ENCODE results near the gene MYO10. TPM values are rescaled to one million over a fixed set of nuclear protein-coding genes. Genes with fewer than 3 reads are reported as not detected.
"Not testable (repeated sequence)": the region's sequence is repeated elsewhere in the genome, so short reads cannot be mapped to it uniquely, and the experiment has no call there.

Gene MYO10
- total and polyA plus RNA-seq, 4 donors, result 4.8 to 19.8 (median 11.5) TPM

- 75 to 84% methylated on average over 4 of the region's 4 CpGs for WGBS, 2 donors
Observed at GRCh38 chr5:16749626-16750025, 186.5 kb downstream of the MYO10 start.

GRCh38 chr5:16744164-16744880, 191.8 kb downstream of the MYO10 start:
- ATAC-seq (ENCODE audit: low FRiP score) (no peak), DNase-seq (no peak)
- H3K4me3 ChIP-seq (ENCODE audit: low read length in 2 of 2), result no peak overlapping the region
- H3K4me1 ChIP-seq (ENCODE audit: control insufficient read depth in 1 of 2, insufficient read depth in 2 of 2, low read length in 2 of 2), result no peaks in the 10 kb centered on the region
- WGBS, 2 donors, result 95% methylated on average over 15 of the region's 15 CpGs
- no peaks in the 10 kb centered on the region for H3K36me3 ChIP-seq (ENCODE audit: control insufficient read depth in 1 of 2, insufficient read depth in 2 of 2, low read length in 1 of 2)
- intact Hi-C loops (cut with DNase I), result no loop called here
- no peaks in the 10 kb centered on the region for H3K9me3 ChIP-seq (ENCODE audit: control insufficient read depth, low read length)
- H3K27ac ChIP-seq (ENCODE audit: low read depth in 1 of 2, low read length in 2 of 2), result no peak overlapping the region
- H3K27me3 ChIP-seq (ENCODE audit: control insufficient read depth in 1 of 2, insufficient read depth in 2 of 2, low read length in 1 of 2), result no peaks in the 10 kb centered on the region

More at GRCh38 chr5:16749626-16750025, 186.5 kb downstream of the MYO10 start:
- no peaks in the 10 kb centered on the region for H3K4me1 ChIP-seq (ENCODE audit: control insufficient read depth in 1 of 2, insufficient read depth in 2 of 2, low read length in 2 of 2)
- no peak overlapping the region for H3K27ac ChIP-seq (ENCODE audit: low read depth in 1 of 2, low read length in 2 of 2)
- no peak for DNase-seq
- intact Hi-C loops (cut with DNase I), result no loop called here
- no peaks in the 10 kb centered on the region for H3K36me3 ChIP-seq (ENCODE audit: control insufficient read depth in 1 of 2, insufficient read depth in 2 of 2, low read length in 1 of 2)
- no peaks in the 10 kb centered on the region for H3K9me3 ChIP-seq (ENCODE audit: control insufficient read depth, low read length)
- no peak for ATAC-seq (ENCODE audit: low FRiP score)
- no peak overlapping the region for H3K4me3 ChIP-seq (ENCODE audit: low read length in 2 of 2)
- no peaks in the 10 kb centered on the region for H3K27me3 ChIP-seq (ENCODE audit: control insufficient read depth in 1 of 2, insufficient read depth in 2 of 2, low read length in 1 of 2)

GRCh38 chr5:16742938-16743337, 193.2 kb downstream of the MYO10 start:
- WGBS, 2 donors, result 77 to 84% methylated on average over 5 of the region's 5 CpGs
- no peaks in the 10 kb centered on the region for H3K36me3 ChIP-seq (ENCODE audit: control insufficient read depth in 1 of 2, insufficient read depth in 2 of 2, low read length in 1 of 2)
- H3K4me3 ChIP-seq (ENCODE audit: low read length in 2 of 2), result no peak overlapping the region
- no peak overlapping the region for H3K27ac ChIP-seq (ENCODE audit: low read depth in 1 of 2, low read length in 2 of 2)
- intact Hi-C loops (cut with DNase I), result no loop called here
- ATAC-seq (ENCODE audit: low FRiP score), result no peak
- H3K4me1 ChIP-seq (ENCODE audit: control insufficient read depth in 1 of 2, insufficient read depth in 2 of 2, low read length in 2 of 2), result no peaks in the 10 kb centered on the region
- DNase-seq, result no peak
- no peaks in the 10 kb centered on the region for H3K27me3 ChIP-seq (ENCODE audit: control insufficient read depth in 1 of 2, insufficient read depth in 2 of 2, low read length in 1 of 2)
- H3K9me3 ChIP-seq (ENCODE audit: control insufficient read depth, low read length), result no peaks in the 10 kb centered on the region

DNA sequence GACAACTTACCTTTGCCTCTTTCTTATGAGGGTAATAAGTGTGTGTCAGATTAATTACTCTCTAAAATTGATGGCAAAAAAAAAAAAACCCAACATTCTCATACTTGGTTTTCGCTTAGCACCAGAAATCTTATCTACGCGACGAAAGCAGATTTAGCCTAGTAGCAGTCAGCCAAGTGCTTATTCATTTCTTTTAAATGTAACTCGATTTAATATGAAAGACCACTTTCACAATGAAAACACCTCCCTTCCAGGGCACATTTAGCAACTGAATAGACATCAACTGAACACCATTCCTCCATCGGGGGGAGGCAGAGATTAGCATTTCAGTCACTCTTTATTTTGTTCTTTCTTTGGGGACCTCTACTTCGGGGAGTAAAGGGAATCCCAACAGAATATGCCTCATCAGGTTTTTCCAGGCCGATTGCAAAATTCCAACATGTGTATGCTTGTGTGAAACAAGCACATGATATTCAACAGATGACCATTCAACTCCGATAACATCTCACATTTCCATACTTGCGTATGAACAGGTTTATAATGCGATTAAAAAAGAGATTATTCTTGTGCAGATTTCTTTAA, 195.2 kb downstream of the MYO10 start:
- H3K27ac ChIP-seq (ENCODE audit: low read depth in 1 of 2, low read length in 2 of 2), result no peak overlapping the region

DNA sequence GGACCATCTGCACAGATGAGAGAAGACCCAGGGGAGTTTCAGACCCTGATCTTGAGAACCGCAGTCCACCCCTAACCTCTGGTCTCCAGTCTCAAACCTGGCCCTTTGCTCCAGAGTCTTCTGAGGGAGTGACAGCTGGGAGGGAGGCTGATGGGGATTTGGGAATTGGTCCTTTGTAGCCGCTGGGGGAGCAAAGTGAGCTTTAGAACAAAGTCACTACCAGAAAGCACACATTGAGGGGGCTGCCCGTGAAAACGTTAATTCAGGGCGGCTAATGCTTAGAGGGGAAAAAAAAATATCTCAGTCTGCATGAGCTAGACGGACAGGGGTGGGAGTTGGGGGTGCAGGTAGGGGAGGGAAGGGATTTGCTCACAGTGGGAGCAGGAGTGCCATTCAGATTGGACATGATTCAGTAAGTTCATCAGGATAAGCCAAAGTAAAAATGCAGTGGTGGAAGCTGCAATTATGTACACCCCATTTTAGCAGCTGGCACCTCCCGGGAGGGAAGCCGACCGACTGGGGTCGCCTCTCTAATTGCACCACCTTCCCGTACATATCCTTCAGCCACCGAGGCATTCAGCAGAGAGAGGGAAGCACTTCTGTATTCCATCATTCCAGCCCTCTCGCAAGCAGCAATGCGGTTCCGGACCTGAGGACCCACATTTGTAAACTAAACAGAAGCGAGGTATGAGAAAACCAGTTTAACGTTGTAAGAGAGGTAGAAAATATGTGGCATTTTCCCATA, 195.8 kb downstream of the MYO10 start:
- H3K9me3 ChIP-seq (ENCODE audit: control insufficient read depth, low read length), result no peaks in the 10 kb centered on the region
- intact Hi-C loops (cut with DNase I), result no loop called here
- no peak overlapping the region for H3K4me3 ChIP-seq (ENCODE audit: low read length in 2 of 2)
- H3K4me1 ChIP-seq (ENCODE audit: control insufficient read depth in 1 of 2, insufficient read depth in 2 of 2, low read length in 2 of 2), result no peaks in the 10 kb centered on the region
- H3K36me3 ChIP-seq (ENCODE audit: control insufficient read depth in 1 of 2, insufficient read depth in 2 of 2, low read length in 1 of 2), result no peaks in the 10 kb centered on the region
- 17 to 21% methylated on average over 17 of the region's 17 CpGs for WGBS, 2 donors
- ATAC-seq (ENCODE audit: low FRiP score) (no peak), DNase-seq (no peak)
- no peaks in the 10 kb centered on the region for H3K27me3 ChIP-seq (ENCODE audit: control insufficient read depth in 1 of 2, insufficient read depth in 2 of 2, low read length in 1 of 2)
- no peak overlapping the region for H3K27ac ChIP-seq (ENCODE audit: low read depth in 1 of 2, low read length in 2 of 2)

More for the DNA sequence above, 195.2 kb downstream of the MYO10 start:
- DNase-seq (no peak), ATAC-seq (ENCODE audit: low FRiP score) (no peak)
- H3K9me3 ChIP-seq (ENCODE audit: control insufficient read depth, low read length), result no peaks in the 10 kb centered on the region
- H3K27me3 ChIP-seq (ENCODE audit: control insufficient read depth in 1 of 2, insufficient read depth in 2 of 2, low read length in 1 of 2), result no peaks in the 10 kb centered on the region
- 14 to 16% methylated on average over 11 of the region's 11 CpGs for WGBS, 2 donors
- no peaks in the 10 kb centered on the region for H3K4me1 ChIP-seq (ENCODE audit: control insufficient read depth in 1 of 2, insufficient read depth in 2 of 2, low read length in 2 of 2)
- no peak overlapping the region for H3K4me3 ChIP-seq (ENCODE audit: low read length in 2 of 2)
- no peaks in the 10 kb centered on the region for H3K36me3 ChIP-seq (ENCODE audit: control insufficient read depth in 1 of 2, insufficient read depth in 2 of 2, low read length in 1 of 2)
- intact Hi-C loops (cut with DNase I), result no loop called here

- ATAC-seq (ENCODE audit: low FRiP score); H3K9me3 ChIP-seq (ENCODE audit: control insufficient read depth, low read length); H3K27me3 ChIP-seq (ENCODE audit: control insufficient read depth in 1 of 2, insufficient read depth in 2 of 2, low read length in 1 of 2); H3K27ac ChIP-seq (ENCODE audit: low read depth in 1 of 2, low read length in 2 of 2); intact Hi-C loops (cut with DNase I); H3K36me3 ChIP-seq (ENCODE audit: control insufficient read depth in 1 of 2, insufficient read depth in 2 of 2, low read length in 1 of 2); H3K4me3 ChIP-seq (ENCODE audit: low read length in 2 of 2); H3K4me1 ChIP-seq (ENCODE audit: control insufficient read depth in 1 of 2, insufficient read depth in 2 of 2, low read length in 2 of 2); DNase-seq: not testable (repeated sequence)
- WGBS, 2 donors, result 87 to 92% methylated on average over 5 of the region's 5 CpGs
Observed at GRCh38 chr5:16738393-16738792, 197.7 kb downstream of the MYO10 start.

- intact Hi-C loops (cut with DNase I), result no loop called here
- Histone ChIP-seq H3K27me3 (ENCODE audit: control insufficient read depth in 1 of 2, insufficient read depth in 2 of 2, low read length in 1 of 2) (no peaks in the 10 kb centered on the region), H3K9me3 (ENCODE audit: control insufficient read depth, low read length) (no peaks in the 10 kb centered on the region), H3K36me3 (ENCODE audit: control insufficient read depth in 1 of 2, insufficient read depth in 2 of 2, low read length in 1 of 2) (no peaks in the 10 kb centered on the region), H3K27ac (ENCODE audit: low read depth in 1 of 2, low read length in 2 of 2) (no peak overlapping the region), H3K4me1 (ENCODE audit: control insufficient read depth in 1 of 2, insufficient read depth in 2 of 2, low read length in 2 of 2) (no peaks in the 10 kb centered on the region), H3K4me3 (ENCODE audit: low read length in 2 of 2) (no peak overlapping the region)
- 69 to 71% methylated on average over 11 of the region's 11 CpGs for WGBS, 2 donors
- no peak for ATAC-seq (ENCODE audit: low FRiP score)
- no peak for DNase-seq
Observed at GRCh38 chr5:16737620-16738364, 198.3 kb downstream of the MYO10 start.

DNA sequence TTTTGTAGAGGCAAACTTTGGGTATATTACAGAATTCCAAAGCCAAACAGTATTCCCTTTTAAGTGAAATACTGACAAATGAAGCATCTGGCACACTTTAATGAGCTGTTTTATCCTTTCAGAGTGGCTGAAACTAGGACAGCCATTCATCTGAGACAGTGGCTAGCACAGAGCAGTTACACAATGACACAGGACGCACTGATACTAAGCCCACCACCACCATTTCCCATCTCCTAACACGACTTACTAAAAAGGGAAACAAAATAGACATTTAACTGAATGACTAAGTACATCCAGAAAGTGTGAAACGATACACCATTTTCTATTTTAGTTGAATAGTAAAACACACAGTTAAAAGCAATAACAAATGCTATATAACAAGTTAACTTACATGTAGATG, 198.9 kb downstream of the MYO10 start:
- Histone ChIP-seq H3K4me1 (ENCODE audit: control insufficient read depth in 1 of 2, insufficient read depth in 2 of 2, low read length in 2 of 2) (no peaks in the 10 kb centered on the region), H3K4me3 (ENCODE audit: low read length in 2 of 2) (no peak overlapping the region), H3K27ac (ENCODE audit: low read depth in 1 of 2, low read length in 2 of 2) (no peak overlapping the region), H3K36me3 (ENCODE audit: control insufficient read depth in 1 of 2, insufficient read depth in 2 of 2, low read length in 1 of 2) (no peaks in the 10 kb centered on the region), H3K9me3 (ENCODE audit: control insufficient read depth, low read length) (no peaks in the 10 kb centered on the region), H3K27me3 (ENCODE audit: control insufficient read depth in 1 of 2, insufficient read depth in 2 of 2, low read length in 1 of 2) (no peaks in the 10 kb centered on the region)
- DNase-seq (no peak), ATAC-seq (ENCODE audit: low FRiP score) (no peak)
- 27 to 46% methylated on average over 3 of the region's 3 CpGs for WGBS, 2 donors
- intact Hi-C loops (cut with DNase I), result no loop called here

Measured in aorta (tissue), 5 donors.